SKM-1 treated with dmso at 0.1 percent for 144 hours (cell line): ENCODE measurements around the gene COASY.
"Not testable (repeated sequence)": the region's sequence is repeated elsewhere in the genome, so short reads cannot be mapped to it uniquely, and the experiment has no call there.

ENCODE experiments used
- DNase-seq: peaks from one replicate; lab custom pipeline; 2025; ENCODE audit not compliant: unreplicated experiment; lab: John Stamatoyannopoulos, UW

COASY gene

DNA sequence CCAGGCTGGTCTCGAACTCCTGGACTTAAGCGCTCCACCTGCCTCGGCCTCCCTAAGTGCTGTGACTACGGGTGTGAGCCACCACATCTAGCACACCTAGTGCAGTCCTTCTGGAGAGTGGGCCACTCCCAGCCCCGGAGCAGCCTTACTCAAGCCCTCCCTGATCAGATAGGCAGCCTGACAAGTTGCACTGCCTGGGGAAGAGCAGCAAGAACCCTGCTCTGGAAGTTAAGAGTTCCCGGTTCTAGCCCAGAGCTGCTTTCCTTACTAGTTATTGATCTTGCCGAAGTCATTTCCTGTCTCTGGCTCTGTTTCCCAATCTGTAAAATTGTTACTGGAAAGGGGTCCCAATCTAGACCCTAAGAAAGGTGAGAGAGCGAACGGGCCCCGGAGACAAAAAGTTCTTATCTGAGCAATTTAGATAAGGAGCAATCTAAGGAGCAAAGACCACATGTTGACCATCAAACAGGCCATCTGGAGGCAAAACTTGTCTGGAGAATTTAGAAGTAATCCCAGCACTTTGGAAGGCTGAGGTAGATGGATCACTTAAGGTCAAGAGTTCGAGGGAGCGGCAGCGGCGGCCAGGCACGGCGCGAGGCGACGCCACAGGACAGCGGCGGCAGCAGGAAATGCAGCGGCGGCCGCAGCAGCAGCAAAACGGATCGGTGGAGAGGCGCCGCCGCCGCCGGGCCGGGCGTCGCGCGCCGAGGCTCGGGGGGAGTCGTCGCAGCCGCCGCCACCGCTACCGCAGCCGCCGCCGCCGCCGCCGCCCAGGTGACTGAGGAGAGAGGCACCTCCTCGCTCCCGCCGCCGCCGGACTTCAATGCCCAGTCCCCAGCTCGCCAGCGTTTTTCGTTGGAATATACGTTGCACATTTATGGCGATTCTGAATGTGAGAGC is 30.2 kb upstream of the COASY start:
- peak; percentile 51 for DNase-seq

DNA sequence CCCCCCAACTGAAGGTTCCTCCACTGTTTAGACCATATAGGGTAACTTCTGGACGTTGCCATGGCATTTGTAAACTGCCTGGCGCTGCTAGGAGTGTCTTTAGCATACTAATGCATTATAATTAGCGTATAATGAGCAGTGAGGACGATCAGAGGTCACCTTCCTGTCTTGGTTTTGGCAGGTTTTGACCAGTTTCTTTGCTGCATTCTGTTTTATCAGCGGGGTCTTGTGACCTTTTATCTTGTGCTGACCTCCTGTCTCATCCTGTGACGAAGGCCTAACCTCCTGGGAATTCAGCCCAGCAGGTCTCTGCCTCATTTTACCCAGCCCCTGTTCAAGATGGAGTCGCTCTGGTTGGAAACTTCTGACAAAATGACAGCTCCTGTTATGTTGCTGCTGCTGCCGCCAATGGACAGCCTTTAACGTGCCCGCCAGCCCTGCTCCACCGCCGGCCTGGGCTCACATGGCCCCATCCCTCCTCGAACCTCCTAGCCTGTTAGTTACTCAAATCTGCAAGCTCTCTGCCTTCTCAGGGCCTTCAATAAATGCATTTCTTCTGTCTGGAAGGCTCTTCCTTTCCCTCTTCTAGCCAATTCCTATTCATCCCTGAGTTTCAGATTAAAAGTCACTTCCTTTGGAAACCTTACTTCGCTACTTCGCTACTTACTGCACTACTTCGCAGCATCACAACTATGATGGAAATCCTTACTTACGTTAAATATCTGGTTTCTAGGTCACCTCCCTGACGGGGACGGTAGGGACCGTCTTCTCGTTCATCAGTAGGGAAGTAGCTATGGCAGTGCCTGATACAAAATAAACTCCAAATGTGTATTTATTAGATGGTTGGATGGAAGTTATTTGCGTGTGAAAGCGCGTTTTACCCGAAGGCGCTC is 26.5 kb upstream of the COASY start:
- DNase-seq: no peak

DNA sequence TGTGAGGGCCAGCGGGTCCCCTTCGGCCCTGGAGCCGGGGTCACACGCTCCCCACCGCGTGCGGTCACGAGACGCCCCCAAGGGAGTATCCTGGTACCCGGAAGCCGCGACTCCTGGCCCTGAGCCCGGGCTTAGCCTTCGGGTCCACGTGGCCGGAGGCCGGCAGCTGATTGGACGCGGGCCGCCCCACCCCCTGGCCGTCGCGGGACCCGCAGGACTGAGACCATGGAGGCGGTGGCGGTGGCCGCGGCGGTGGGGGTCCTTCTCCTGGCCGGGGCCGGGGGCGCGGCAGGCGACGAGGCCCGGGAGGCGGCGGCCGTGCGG is 25.9 kb upstream of the COASY start, which contains the start of gene NAGLU:
TSS of gene NAGLU (plus strand) at position 194 of the 324 bp plus-strand sequence. CDS start at position 226, 32 bp downstream.
- peak; percentile 83 for DNase-seq

DNA sequence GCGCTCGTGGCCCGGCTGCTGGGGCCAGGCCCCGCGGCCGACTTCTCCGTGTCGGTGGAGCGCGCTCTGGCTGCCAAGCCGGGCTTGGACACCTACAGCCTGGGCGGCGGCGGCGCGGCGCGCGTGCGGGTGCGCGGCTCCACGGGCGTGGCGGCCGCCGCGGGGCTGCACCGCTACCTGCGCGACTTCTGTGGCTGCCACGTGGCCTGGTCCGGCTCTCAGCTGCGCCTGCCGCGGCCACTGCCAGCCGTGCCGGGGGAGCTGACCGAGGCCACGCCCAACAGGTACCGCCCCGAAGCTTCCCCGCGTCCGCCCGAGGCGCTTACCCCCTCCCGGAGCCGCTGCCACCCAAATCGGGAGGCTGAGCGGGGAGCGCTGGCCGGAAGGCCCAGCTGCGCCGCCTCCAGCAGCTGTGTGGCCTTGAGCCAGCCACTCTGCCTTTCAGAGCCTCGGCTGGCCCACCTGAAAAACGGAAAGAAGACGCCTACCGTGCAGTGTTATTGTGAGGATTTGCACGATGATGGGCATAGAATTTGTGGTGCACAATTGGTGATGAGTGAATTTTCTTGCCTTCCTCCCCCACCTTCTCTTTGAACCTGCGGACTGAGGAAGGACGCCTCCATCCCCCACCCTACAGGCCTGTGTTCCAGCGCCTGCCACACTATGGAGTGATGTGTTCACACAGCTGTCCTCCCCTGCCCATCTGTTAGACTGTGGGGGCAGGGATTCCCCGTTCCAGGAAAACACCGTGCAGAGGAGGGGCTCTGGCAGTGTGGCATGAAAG is 25.4 kb upstream of the COASY start:
- DNase-seq: peak; percentile 51

DNA sequence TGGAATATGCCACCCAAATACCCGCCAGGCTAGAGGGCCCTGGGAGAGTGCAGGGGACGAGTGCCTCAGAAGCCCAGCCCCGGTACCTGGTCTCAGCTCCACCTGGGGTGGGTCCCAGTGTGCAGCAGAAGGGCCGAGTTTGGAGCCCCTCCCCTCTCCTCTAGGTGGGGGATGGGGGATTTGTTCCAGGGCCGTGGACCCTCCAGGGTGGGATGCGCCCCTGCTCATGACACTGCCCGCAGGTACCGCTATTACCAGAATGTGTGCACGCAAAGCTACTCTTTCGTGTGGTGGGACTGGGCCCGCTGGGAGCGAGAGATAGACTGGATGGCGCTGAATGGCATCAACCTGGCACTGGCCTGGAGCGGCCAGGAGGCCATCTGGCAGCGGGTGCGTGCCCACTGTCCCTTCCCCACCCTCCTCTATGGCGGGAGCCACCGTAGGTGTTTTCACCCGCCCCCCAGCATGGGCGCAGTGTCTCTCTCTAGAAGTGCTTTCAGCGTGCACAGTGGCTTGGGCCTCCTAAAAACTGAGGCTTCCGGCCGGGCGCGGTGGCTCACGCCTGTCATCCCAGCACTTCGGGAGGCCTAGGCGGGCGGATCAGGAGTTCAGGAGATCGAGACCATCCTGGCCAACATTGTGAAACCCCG is 24.7 kb upstream of the COASY start:
- DNase-seq: no peak

DNA sequence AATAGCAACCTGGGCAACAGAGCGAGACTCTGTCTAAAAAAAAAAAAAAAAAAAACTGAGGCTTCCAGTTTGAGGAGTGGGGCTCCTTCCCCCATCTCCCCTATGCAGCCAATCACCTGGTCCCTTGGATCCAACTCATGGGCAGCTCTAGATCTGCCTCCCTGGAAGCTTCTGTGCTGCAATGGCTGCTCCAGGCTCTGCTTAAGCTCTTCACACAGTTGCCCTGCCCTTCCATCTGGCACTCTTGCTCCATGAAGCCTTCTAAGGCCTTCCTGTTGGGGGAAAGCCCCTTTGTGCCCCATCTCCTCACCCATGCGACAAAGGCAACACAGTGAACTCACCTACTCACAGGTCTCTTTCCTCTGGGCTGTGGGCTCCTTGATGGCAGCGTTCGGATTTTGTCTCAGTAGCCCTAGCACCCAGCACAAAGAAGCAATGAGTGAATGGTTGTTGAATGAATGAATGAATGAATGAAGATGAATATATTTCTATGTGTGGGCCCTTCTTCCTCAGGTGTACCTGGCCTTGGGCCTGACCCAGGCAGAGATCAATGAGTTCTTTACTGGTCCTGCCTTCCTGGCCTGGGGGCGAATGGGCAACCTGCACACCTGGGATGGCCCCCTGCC is 24.0 kb upstream of the COASY start:
- no peak for DNase-seq

DNA sequence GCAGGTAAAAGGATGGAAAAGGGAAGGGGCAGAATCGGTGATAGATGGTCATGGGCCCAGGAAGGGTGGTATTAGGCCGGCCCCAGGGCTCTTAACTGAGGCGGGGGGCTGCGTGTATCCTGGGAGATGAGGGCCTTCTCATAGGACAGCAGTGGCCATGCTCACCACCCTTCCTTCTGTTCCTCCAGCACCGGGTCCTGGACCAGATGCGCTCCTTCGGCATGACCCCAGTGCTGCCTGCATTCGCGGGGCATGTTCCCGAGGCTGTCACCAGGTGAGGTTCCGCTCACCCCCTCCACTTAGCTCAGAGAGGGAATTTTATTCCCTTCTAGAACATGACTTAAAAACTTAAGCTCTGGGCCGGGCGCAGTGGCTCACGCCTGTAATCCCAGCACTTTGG is 23.5 kb upstream of the COASY start:
- DNase-seq: no peak

DNA sequence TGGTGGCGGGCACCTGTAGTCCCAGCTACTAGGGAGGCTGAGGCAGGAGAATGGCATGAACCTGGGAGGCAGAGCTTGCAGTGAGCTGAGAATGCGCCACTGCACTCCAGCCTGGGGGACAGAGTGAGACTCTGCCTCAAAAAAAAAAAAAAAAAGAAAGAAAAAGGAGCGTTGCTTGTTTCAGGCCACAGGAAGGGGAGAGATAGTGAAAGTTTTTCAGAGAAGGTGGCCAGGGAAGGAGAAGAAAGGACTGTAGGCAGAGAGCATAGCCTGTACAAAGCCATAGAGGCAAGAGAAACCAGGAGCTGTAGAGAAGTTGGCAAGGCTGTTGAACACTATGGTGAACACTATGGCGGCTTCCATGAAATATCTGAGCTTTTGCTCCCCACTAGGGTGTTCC is 21.4 kb upstream of the COASY start:
- DNase-seq: not testable (repeated sequence)

DNA sequence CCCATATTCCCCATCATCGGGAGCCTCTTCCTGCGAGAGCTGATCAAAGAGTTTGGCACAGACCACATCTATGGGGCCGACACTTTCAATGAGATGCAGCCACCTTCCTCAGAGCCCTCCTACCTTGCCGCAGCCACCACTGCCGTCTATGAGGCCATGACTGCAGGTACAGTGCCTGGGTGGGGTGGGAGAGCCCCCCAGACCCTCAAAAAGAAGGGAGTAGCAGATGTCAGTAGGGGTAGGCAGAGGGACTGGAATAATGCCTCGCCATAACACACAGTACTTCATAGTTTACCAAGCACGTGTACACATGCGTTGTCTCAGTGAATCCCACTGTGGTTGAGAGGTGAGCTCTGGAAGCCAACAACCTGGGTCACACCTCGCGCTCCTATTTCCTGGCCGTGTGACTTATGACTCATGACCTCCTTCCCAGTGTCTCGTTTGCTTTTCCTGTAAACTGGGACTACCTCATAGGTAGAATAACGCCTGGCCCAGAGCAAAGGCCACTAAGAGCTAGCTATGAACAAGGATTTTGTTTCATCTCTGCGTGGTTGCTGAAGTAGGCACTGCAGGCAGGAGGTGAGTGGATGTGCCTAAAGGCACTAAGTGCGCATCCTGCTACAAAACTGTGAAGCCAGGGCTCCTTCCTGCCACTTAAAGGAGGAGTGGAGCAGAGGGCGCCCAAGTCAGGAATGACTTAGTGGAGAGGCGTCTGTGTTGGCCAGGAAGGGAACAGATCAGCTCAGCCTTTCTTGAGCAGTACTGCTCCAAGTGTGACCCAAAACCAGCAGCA is 20.7 kb upstream of the COASY start:
- no peak for DNase-seq

DNA sequence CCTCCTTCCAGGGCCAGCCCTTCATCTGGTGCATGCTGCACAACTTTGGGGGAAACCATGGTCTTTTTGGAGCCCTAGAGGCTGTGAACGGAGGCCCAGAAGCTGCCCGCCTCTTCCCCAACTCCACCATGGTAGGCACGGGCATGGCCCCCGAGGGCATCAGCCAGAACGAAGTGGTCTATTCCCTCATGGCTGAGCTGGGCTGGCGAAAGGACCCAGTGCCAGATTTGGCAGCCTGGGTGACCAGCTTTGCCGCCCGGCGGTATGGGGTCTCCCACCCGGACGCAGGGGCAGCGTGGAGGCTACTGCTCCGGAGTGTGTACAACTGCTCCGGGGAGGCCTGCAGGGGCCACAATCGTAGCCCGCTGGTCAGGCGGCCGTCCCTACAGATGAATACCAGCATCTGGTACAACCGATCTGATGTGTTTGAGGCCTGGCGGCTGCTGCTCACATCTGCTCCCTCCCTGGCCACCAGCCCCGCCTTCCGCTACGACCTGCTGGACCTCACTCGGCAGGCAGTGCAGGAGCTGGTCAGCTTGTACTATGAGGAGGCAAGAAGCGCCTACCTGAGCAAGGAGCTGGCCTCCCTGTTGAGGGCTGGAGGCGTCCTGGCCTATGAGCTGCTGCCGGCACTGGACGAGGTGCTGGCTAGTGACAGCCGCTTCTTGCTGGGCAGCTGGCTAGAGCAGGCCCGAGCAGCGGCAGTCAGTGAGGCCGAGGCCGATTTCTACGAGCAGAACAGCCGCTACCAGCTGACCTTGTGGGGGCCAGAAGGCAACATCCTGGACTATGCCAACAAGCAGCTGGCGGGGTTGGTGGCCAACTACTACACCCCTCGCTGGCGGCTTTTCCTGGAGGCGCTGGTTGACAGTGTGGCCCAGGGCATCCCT is 18.5 kb upstream of the COASY start:
- DNase-seq: no peak

DNA sequence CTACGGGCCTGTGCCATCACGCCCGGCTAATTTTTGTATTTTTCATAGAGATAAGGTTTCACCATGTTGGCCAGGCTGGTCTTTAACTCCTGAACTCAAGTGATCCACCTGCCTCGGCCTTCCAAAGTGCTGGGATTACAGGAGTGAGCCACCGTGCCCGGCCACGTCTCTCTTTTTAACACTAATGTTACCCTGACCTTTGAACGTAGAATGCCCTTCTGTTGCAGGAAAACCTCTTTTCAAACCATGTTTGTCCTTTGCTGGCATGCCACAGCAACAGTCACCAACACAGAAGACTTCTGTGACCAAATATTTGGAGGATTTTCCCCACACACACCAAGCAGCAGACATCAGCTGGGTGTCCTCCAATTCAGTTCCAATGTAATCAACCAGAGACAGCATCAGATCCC is 17.1 kb upstream of the COASY start:
- no peak for DNase-seq

DNA sequence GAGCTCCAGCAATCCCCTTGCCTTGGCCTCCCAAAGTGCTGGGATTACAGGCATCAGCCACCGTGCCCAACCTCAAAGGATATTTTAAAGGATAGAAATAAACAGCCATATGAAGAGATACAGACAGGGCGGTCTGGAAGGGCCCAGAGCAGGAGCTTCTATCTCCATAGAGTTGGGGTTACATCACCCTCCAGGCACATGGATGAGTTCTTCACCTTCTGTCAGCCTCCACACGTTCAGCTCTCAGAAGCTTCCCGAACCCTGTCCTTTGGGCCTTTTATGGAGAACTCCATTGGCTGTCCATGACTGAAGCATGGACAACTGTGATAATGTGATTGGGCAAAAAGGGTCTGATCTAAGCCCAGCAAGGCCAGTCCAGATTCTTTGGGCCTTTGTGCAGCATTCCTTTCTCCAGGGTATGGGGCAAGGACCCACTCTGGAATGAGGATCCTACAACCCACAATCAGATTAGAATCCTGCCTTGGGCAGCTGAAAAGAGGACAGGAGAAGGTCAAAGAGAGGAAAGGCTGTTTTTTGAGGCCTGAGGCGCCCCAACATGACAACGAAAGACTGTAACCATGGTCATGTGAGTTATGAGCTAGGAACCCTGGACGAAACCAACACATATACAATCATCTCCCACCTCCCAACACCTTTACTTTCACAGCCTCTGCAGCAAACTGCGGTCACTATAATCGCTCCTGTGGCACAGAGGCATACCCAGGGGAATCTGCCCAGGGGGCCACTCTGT is 16.0 kb upstream of the COASY start:
- not testable (repeated sequence) for DNase-seq

DNA sequence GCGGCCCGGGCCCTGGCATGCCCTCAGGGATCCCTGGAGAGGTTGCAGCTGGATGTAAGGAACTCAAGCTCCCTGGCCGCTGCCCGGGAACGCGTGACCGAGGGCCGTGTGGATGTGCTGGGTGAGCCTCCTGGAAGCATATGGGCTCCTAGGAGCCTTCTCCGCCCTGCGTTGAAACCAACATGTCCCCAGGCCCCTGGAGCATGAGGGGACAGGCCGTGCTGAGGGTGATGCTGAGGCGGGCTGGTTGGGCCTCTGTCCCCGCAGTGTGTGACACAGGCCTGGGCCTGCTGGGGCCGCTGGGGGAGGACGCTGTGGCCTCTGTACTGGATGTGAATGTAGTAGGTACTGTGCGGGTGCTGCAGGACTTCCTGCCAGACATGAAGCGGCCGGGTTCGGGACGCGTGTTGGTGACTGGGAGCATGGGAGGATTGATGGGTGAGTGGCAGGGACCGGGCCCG is 14.9 kb upstream of the COASY start:
- no peak for DNase-seq

DNA sequence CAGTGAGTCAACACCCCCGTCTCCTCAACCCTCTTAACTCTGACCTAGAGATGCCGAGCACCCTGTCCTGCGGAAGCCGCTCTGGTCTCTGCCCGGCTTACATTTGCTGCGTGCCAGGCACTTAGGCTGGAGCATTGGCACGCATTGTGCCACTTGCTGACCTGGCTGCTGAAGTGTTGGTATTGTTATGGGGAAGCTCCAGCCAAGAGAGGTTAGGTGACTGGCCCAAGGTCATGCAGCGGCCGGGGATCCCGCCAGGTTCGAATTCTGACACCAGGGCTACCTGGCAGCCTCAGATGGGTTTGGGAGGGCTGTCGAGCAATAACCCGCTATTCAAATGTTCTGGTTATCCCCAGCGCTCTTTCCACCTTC is 14.3 kb upstream of the COASY start:
- DNase-seq: no peak

DNA sequence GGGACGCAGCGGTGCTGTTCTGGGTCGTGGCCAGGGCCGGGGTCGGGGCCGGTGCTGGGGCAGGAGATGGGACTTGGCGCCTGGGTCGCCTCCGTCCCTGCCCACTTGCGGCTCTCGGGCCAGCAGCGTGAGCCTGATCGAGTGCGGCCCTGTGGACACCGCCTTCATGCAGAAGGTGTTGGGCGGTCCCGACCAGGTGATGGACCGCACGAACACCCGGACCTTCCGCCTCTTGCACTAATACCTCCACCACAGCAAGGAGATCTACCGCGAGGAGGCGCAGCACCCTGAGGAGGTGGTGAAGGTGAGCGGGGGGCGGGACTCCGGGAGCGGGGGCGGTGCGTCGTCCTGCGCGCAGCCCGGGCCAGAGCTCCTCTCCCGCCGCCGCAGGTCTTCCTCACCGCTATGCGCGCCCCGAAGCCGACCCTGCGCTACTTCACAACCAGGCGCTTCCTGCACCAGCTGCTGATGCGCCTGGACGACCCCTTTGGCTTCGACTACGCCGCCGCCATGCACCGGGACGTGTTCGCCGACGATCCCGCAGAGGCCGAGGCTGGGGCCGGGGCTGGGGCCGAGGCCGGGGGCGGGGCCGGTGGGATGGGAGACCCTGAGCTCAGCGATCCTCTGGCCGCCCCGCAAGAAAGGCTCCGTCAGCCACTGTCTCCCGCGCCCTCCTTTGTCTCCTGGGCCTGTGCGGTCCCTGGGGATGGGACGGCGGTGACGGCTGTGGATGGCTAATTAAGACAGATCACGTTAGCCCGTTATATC is 13.7 kb upstream of the COASY start:
- DNase-seq: no peak

DNA sequence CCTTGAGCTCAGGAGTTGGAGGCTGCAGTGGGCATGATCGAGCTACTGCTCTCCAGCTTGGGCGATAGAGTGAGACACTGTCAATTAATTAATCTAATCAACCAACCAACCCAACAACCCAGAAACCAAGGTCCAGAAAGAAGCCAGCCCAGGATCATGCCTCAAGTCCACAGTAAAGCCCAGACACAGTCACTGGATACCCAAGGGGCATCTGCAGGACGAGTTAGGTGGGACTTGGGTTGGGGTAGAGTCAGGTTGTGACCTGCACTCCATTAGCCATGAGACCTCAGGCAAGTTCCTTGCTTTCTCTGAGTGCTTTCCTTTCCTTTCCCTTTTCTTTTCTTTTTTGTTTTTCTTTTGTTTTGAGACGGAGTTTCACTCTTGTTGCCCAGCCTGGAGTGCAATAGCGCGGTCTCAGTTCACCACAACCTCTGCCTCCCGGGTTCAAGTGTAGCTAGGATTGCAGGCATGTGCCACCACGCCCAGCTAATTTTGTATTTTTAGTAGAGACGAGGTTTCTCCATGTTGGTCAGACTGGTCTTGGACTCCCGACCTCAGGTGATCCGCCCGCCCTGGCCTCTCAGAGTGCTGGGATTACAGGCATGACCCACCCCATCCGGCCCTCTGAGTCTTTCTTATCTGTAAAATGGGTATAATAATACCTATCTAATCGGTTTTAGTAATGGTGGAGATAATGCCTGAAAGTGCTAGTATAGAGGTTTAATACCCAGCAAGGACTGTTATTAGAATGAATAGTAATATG is 12.8 kb upstream of the COASY start:
- DNase-seq: no peak
